GM18502 (cell line): ENCODE measurements around the gene GABBR2.

Source experiments
- ATAC-seq: cut with Tn5 transposase; IDR thresholded peaks from one replicate; pipeline ENCODE4 v1.9.1; 2021; ENCODE audit warnings: mild to moderate bottlenecking; ENCODE audit not compliant: unreplicated experiment, poor library complexity

GABBR2 gene

GRCh38 chr9:98262056-98262455 is 446.7 kb downstream of the GABBR2 start:
- no peak for ATAC-seq

DNA sequence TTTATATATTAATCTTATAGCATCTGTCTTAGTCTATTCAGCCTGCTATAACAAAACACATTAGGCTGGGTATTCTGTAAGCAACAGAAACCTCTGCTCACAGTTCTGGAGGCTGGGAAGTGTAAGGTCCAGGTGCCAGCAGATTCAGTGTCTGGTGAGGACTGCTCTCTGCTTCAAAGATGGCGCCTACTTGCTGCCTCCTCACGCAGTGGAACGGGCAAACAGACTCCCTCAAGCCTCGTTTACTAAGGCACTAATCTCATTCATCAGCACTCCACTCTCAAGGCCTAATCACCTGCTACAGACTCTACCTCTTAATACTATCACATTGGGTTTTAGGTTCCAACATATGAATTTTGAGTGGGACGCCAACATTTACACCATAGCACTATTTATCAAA is 448.1 kb downstream of the GABBR2 start:
- no peak for ATAC-seq

DNA sequence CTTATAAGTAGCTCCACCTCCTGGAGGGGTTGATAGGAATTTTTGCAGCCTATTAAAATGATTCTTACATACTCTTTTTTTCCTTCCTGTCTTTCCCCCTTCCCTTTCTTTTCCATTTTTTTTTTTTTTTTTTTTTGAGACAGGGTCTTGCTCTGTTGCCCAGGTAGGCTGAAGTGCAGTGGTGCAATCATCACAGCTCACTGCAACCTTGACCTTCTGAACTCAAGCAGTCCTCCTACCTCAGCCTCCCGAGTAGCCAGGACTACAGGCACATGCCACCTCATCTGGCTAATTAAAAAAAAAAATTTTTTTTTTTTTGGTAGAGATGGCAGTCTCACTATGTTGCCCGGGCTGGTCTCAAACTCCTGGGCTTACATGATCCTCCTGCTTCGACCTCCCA is 448.9 kb downstream of the GABBR2 start:
- no peak for ATAC-seq

DNA sequence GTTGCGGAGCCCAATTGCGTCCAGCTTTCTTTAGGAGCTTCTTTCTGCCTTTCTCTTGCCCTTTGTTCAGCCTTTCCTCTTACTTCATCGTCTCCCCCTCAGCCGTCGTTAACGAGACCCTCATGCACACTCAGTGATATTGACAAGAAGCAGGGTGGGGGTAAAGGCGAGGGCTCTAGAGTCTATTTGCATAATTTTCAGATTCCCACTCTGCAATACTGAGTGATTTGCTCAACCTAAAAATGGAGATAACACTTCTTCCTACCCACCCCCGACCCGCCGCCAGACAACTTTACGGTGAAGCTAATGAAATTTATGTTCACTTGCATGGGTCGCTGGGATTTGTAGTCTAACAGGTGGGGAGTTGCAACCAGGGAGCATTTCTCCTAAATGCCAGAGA is 452.0 kb downstream of the GABBR2 start:
- ATAC-seq: no peak

DNA sequence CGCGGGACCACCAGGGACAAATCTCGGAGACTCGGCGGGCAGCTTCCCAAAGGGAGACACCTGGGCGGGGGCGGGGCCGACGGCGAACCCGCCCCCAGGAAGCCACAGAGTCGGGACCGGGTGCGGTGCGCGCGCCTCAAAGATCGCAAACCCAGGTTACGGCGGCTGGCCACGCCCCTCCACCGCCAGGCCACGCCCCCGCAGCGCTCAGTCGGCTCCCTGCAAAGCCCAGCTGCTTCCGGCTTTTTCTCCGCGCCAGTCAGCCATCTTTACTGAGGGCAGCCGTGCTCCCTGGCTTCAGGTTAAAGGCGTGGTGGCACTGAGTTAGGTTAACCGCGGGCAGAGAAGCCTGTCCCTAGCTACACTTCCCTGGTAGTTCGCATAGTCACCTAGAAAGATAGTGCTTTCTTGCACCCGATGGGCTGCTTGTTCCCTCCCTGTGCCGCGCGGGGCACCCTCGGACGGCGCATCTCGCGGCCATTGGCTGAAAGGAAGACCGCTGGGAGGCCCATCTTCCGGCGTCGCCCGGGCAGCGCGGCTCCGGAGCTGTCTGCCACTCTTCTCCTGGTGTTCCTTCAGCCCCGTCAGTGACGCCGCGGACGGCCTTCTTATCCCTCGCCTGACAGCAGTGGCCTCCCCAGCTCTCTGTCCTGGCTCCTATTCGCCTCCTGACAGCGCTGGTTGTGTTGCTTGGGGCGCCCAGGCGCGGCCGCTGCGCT is 453.0 kb downstream of the GABBR2 start, which contains the start of gene TBC1D2:
Gene TBC1D2, minus strand, starts transcription at position 72 of the 719 bp plus-strand sequence. CDS start 108 bp downstream, outside the sequence.
- ATAC-seq: peak; percentile 89

GRCh38 chr9:98255061-98255577 is 453.6 kb downstream of the GABBR2 start:
- ATAC-seq: peak; percentile 28

DNA sequence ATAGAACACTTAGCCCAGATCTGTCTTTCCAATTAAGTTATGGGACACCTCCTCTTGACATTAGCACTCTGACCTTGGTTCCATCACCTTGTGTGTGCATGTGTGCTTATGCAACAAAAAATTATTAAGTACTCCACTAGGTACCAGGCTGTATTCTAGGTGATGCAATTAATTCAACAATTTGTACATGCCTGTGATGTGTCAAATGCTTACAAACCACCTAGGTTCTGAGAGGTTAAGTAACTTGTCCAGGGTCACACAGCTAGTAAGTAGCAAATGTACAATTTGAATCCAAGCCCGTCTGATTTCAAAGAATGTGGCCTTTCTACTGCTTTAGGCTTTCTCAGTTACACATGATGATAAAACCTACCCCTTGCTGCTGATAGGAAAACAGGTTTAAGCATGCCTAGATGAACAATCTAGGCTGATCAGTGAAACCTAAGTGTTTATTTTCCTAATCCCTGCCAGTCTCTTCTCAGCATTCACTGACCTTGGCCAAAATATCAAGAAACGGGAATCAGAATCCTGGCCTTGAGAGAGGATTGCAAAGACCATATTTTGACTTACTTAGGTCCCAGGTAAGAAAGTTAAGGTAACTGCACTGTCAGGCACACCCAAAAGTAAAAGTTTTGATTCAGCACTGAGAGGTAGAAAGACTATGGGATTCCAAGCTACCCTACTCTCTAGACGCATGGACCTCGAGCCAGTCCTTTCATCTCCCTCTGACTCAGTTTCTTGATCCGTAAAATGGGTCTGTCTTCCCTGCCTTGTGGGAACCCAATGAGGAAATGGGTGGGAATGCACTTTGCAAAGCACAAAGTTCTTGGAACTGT is 454.3 kb downstream of the GABBR2 start:
- ATAC-seq: no peak

DNA sequence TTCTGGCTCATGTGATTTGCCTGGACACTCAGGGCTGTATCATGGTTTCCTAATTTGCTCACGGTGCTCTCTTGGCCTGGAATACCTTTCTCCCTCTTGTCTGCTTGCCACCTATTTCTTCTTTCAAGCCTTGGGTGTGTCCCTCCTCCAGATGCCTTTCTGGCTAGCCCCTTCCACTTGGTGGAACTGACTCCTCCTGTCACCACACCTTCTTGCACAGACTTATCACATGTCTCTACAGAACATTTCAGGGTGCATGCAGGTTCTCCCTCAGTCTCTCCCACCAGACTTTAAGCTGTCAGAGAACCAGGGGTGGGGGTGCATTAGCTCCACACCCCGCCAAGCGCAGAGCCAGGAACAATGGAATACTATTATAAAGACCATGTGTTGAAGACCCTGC is 455.2 kb downstream of the GABBR2 start:
- no peak for ATAC-seq

- no peak for ATAC-seq
Observed at GRCh38 chr9:98251551-98251950, 457.2 kb downstream of the GABBR2 start.

DNA sequence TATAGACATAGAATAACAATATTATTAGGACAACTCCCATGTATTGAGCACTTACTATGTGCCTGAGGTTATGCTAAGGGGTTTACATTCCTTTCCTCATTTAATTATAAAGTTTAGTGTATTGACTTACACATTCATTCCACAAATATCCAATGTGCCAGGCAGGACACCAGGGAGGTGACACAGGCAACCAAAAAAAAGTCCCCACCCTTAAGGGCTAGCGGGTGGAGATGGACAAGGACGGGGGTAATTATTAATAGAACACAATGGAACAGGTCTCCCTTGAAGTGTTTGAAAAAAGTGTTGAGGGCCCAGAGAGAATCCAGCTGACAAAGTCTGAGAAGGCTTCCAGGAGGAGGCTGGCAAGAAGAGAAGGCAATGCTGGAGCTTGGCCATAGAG is 459.0 kb downstream of the GABBR2 start:
- ATAC-seq: no peak

DNA sequence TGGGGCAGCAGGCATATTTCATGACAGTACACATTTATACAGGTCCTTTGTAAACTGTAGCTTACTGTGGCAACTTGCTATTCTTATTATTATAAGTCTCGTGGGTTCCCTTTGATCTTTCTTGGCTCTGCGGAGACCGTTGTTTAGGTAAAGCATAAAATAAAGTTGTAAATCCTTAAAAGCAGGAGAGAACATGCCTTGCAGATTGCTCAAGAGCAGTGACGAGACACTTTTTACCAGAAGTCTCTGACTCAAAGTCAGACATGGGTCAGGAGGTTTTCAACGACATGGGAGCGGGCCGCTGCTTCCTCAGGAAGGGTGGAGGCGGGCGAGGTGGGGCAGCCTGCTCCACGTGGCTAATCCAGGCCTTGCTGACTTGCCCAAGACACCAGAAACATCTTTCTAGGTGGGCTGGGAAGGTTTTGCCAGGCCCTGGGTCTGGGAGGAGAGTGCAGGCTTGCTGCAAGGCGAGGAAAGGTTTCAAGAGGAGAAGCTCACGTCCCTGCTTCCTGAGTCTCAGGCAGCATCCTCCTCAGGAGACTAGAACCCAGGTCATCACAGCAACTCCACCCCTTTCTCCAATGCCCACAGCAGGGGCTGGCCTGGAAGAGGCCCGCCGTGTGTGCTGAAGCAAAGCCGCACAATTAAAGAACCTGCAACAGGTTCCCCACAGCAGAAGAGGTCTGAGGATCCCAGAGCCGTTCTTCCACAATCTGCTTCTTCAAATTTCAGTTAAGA is 459.8 kb downstream of the GABBR2 start:
- no peak for ATAC-seq

GRCh38 chr9:98247831-98248657 is 460.7 kb downstream of the GABBR2 start:
- ATAC-seq: no peak

- no peak for ATAC-seq
Observed at GRCh38 chr9:98242426-98242825, 466.3 kb downstream of the GABBR2 start.

GRCh38 chr9:98241357-98242300 is 467.1 kb downstream of the GABBR2 start:
- ATAC-seq: no peak

GRCh38 chr9:98240475-98240874 is 468.3 kb downstream of the GABBR2 start:
- ATAC-seq: no peak
